Measurements from ENCODE around the gene DHCR24.
A peak's percentile ranks its signal among the peaks of the same experiment; 100 is the strongest.
"Not testable (repeated sequence)": the region's sequence is repeated elsewhere in the genome, so short reads cannot be mapped to it uniquely, and the experiment has no call there.

Gene DHCR24, protein sequence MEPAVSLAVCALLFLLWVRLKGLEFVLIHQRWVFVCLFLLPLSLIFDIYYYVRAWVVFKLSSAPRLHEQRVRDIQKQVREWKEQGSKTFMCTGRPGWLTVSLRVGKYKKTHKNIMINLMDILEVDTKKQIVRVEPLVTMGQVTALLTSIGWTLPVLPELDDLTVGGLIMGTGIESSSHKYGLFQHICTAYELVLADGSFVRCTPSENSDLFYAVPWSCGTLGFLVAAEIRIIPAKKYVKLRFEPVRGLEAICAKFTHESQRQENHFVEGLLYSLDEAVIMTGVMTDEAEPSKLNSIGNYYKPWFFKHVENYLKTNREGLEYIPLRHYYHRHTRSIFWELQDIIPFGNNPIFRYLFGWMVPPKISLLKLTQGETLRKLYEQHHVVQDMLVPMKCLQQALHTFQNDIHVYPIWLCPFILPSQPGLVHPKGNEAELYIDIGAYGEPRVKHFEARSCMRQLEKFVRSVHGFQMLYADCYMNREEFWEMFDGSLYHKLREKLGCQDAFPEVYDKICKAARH

GRCh38 chr1:54886724-54887664, at the start of gene DHCR24:
Gene DHCR24, minus strand, starts transcription at chr1:54887195. Its CDS starts 76 bp downstream, at chr1:54887119.
- Histone ChIP-seq H3K9me3 (ENCODE audit: control insufficient read depth, insufficient read depth, low read length) (0 out of 2 replicates have a peak, but pooled peaks cover 1% of the 10 kb centered on the region), H3K36me3 (ENCODE audit: control insufficient read depth, insufficient read depth, low read length) (peaks cover 12% of the 10 kb centered on the region), H3K27me3 (ENCODE audit: control insufficient read depth, insufficient read depth, low read length) (no peaks in the 10 kb centered on the region), H3K4me3 (ENCODE audit: low read length) (peak within 1 kb of the TSS; percentile 72), H3K27ac (ENCODE audit: low read length) (no peak within 1 kb of the TSS), H3K4me1 (ENCODE audit: control insufficient read depth, insufficient read depth, low read length) (no peaks in the 10 kb centered on the region; the same call in none of the 2 replicates)
- peak; percentile 50 for DNase-seq (ENCODE audit: low read depth, low spot score)
- WGBS (ENCODE audit: insufficient coverage, insufficient read length) = no CpG with 5 or more reads among the region's 109 CpGs

DNA sequence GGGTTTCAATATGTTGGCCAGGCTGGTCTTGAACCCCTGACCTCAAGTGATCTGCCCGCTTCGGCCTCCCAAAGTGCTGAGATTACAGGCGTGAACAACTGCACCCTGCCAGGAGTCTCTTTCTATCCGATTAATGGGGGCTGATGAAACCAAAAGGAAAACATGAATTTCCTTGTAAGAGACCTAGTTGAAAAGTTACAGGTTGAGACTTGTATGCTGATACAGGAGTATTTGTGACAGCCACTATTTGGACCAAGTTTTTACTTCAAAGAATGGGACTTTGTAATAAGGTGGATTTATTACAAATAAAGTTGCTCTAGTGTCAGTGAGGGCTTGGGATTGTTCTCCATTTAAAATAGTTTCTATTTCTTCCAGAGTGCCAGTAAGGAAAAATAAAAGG, 49.8 kb upstream of the DHCR24 start:
- H3K36me3 ChIP-seq (ENCODE audit: control insufficient read depth, insufficient read depth, low read length) = no peaks in the 10 kb centered on the region
- DNase-seq (ENCODE audit: low read depth, low spot score) = no peak
- no peaks in the 10 kb centered on the region for H3K9me3 ChIP-seq (ENCODE audit: control insufficient read depth, insufficient read depth, low read length)
- no peak overlapping the region for H3K4me3 ChIP-seq (ENCODE audit: low read length)
- no CpG with 5 or more reads among the region's 4 CpGs for WGBS (ENCODE audit: insufficient coverage, insufficient read length)
- no peaks in the 10 kb centered on the region; the same call in 1 of the 2 replicates for H3K27me3 ChIP-seq (ENCODE audit: control insufficient read depth, insufficient read depth, low read length)
- no peak overlapping the region for H3K27ac ChIP-seq (ENCODE audit: low read length)
- peaks cover 3% of the 10 kb centered on the region for H3K4me1 ChIP-seq (ENCODE audit: control insufficient read depth, insufficient read depth, low read length)

GRCh38 chr1:54934869-54935268, 47.9 kb upstream of the DHCR24 start:
- Histone ChIP-seq H3K36me3 (ENCODE audit: control insufficient read depth, insufficient read depth, low read length) (no peaks in the 10 kb centered on the region), H3K4me1 (ENCODE audit: control insufficient read depth, insufficient read depth, low read length) (peaks cover 3% of the 10 kb centered on the region), H3K9me3 (ENCODE audit: control insufficient read depth, insufficient read depth, low read length) (no peaks in the 10 kb centered on the region), H3K27ac (ENCODE audit: low read length) (no peak overlapping the region), H3K4me3 (ENCODE audit: low read length) (no peak overlapping the region), H3K27me3 (ENCODE audit: control insufficient read depth, insufficient read depth, low read length) (no peaks in the 10 kb centered on the region; the same call in 1 of the 2 replicates)
- DNase-seq (ENCODE audit: low read depth, low spot score) = no peak

- no CpG with 5 or more reads among the region's 6 CpGs for WGBS (ENCODE audit: insufficient coverage, insufficient read length)
- not testable (repeated sequence) for H3K27me3 ChIP-seq (ENCODE audit: control insufficient read depth, insufficient read depth, low read length); H3K4me1 ChIP-seq (ENCODE audit: control insufficient read depth, insufficient read depth, low read length); DNase-seq (ENCODE audit: low read depth, low spot score); H3K9me3 ChIP-seq (ENCODE audit: control insufficient read depth, insufficient read depth, low read length); H3K4me3 ChIP-seq (ENCODE audit: low read length); H3K36me3 ChIP-seq (ENCODE audit: control insufficient read depth, insufficient read depth, low read length); H3K27ac ChIP-seq (ENCODE audit: low read length)
Observed at GRCh38 chr1:54934081-54934480, 47.1 kb upstream of the DHCR24 start.

DNA sequence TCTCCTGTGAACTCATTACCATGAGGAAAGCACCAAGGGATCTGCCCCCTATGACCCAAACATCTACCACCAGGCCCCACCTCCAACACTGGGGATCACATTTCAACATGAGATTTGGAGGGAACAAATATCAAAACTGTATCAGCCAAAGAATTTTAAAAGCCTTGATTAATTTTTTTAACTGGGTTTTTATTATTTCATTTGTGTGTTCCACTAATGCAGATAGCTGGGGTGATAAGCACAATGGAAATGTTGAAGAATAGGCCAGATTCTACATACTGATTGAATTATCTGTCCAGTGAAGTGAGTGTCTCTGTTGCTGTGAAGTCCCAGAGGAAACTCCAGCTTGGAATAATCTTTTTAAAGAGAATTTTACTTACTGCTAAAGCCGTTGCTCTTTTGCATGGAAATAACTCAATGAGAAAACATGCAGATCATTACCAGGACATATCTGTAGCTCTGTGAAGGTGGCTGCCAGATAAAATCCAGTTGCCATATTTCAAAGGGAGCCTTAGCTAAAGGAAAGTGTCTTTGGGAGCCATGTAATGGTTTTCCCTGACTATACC, 44.4 kb upstream of the DHCR24 start:
- Histone ChIP-seq H3K9me3 (ENCODE audit: control insufficient read depth, insufficient read depth, low read length) (no peaks in the 10 kb centered on the region), H3K27me3 (ENCODE audit: control insufficient read depth, insufficient read depth, low read length) (no peaks in the 10 kb centered on the region; the same call in 1 of the 2 replicates), H3K27ac (ENCODE audit: low read length) (no peak overlapping the region), H3K36me3 (ENCODE audit: control insufficient read depth, insufficient read depth, low read length) (no peaks in the 10 kb centered on the region), H3K4me1 (ENCODE audit: control insufficient read depth, insufficient read depth, low read length) (peaks cover 1% of the 10 kb centered on the region; the same call in 1 of the 2 replicates), H3K4me3 (ENCODE audit: low read length) (no peak overlapping the region)
- no peak for DNase-seq (ENCODE audit: low read depth, low spot score)
- no CpG with 5 or more reads among the region's 1 CpG for WGBS (ENCODE audit: insufficient coverage, insufficient read length)

- Histone ChIP-seq H3K4me3 (ENCODE audit: low read length) (no peak overlapping the region), H3K9me3 (ENCODE audit: control insufficient read depth, insufficient read depth, low read length) (no peaks in the 10 kb centered on the region), H3K4me1 (ENCODE audit: control insufficient read depth, insufficient read depth, low read length) (no peaks in the 10 kb centered on the region), H3K36me3 (ENCODE audit: control insufficient read depth, insufficient read depth, low read length) (no peaks in the 10 kb centered on the region), H3K27ac (ENCODE audit: low read length) (no peak overlapping the region), H3K27me3 (ENCODE audit: control insufficient read depth, insufficient read depth, low read length) (no peaks in the 10 kb centered on the region)
- DNase-seq (ENCODE audit: low read depth, low spot score) = no peak
Observed at GRCh38 chr1:54929700-54930099, 42.7 kb upstream of the DHCR24 start.

GRCh38 chr1:54928327-54928726, 41.3 kb upstream of the DHCR24 start:
- H3K27ac ChIP-seq (ENCODE audit: low read length) = no peak overlapping the region
- H3K9me3 ChIP-seq (ENCODE audit: control insufficient read depth, insufficient read depth, low read length) = no peaks in the 10 kb centered on the region
- H3K4me1 ChIP-seq (ENCODE audit: control insufficient read depth, insufficient read depth, low read length) = no peaks in the 10 kb centered on the region
- no peaks in the 10 kb centered on the region for H3K27me3 ChIP-seq (ENCODE audit: control insufficient read depth, insufficient read depth, low read length)
- no peak for DNase-seq (ENCODE audit: low read depth, low spot score)
- no peaks in the 10 kb centered on the region for H3K36me3 ChIP-seq (ENCODE audit: control insufficient read depth, insufficient read depth, low read length)
- no peak overlapping the region for H3K4me3 ChIP-seq (ENCODE audit: low read length)
- no CpG with 5 or more reads among the region's 2 CpGs for WGBS (ENCODE audit: insufficient coverage, insufficient read length)

DNA sequence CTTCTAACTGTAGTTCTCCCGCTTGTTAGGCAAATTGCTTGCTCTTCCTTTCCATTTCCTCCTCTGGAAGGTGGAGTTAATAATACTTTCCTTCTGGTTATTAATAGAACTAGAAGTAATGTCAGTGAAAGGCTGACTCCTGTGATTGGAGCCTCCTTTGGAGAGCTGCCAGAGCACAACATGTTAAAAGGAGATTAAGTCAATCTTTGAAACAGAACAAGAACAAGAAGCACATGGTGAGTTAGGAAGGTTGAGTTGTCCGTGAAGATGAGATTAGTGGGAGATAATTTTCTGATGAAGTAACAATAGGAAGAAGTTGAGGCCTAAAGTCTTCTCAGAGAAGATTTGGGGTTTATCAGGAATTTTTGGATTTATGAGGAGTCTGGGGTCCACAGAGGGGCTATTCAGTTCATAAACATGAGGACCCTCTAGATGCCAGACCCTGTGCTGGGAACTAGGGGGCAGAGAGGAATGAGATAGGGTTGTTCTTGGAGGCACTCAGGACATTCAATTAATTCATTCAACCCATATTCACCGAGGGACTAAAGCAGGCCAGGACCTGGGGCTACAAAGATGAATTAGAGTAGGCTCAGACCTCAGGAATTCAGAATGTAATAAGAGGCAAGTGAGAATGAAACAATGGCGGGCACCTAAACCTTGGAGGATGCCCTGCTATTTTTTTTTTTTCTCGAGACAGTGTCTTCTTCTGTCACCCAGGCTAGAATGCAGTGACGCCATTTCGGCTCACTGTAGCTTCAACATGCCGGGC, 40.7 kb upstream of the DHCR24 start:
- Histone ChIP-seq H3K4me3 (ENCODE audit: low read length) (no peak overlapping the region), H3K36me3 (ENCODE audit: control insufficient read depth, insufficient read depth, low read length) (no peaks in the 10 kb centered on the region), H3K9me3 (ENCODE audit: control insufficient read depth, insufficient read depth, low read length) (no peaks in the 10 kb centered on the region), H3K4me1 (ENCODE audit: control insufficient read depth, insufficient read depth, low read length) (no peaks in the 10 kb centered on the region), H3K27me3 (ENCODE audit: control insufficient read depth, insufficient read depth, low read length) (no peaks in the 10 kb centered on the region), H3K27ac (ENCODE audit: low read length) (no peak overlapping the region)
- DNase-seq (ENCODE audit: low read depth, low spot score) = no peak
- WGBS (ENCODE audit: insufficient coverage, insufficient read length) = 100% methylated on average over 1 of the region's 8 CpGs

DNA sequence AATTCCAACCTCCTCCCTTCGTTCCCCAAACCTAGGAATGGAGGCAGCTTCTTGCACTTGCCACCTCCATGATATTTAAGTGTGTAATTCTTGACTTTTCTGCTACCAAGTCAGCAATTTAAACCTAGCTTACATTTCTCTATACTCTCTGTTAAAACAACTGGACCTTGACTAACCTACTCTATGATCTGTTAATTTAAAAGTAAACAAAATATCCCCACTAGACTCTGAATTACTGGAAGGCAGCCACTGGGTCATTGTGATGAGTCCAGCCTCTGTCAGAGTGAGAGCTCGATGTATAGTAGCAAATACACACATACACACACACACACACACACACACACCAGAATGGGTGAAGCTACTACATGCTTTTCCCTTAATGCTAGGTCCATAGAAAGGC, 40.0 kb upstream of the DHCR24 start:
- Histone ChIP-seq H3K9me3 (ENCODE audit: control insufficient read depth, insufficient read depth, low read length) (no peaks in the 10 kb centered on the region), H3K4me1 (ENCODE audit: control insufficient read depth, insufficient read depth, low read length) (no peaks in the 10 kb centered on the region), H3K27ac (ENCODE audit: low read length) (no peak overlapping the region), H3K4me3 (ENCODE audit: low read length) (no peak overlapping the region), H3K27me3 (ENCODE audit: control insufficient read depth, insufficient read depth, low read length) (no peaks in the 10 kb centered on the region), H3K36me3 (ENCODE audit: control insufficient read depth, insufficient read depth, low read length) (no peaks in the 10 kb centered on the region)
- WGBS (ENCODE audit: insufficient coverage, insufficient read length) = no CpG with 5 or more reads among the region's 2 CpGs
- DNase-seq (ENCODE audit: low read depth, low spot score) = no peak
